ENCODE results near the gene NPLOC4.

NPLOC4 gene

DNA sequence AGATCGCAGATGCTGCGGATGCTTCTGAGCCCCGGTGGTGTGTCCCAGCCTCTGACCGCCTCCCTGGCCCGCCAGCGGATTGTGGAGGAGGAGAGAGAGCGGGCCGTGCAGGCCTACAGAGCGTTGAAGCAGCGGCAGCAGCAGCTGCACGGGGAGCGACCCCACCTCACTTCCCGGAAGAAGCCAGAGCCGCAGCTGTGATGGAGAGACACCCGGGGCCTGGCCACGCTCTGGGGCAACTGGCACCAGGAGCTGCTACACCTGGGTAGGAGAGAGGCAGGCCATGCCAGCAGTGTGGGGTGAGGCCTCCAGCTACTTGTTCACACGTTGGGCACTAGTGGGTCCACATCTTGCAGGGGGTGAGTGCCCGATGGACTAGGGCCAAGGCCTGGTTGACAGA lies 35.6 kb upstream of the NPLOC4 start:
- Mint-ChIP-seq H3K4me3 (no peak overlapping the region), H3K27me3 (no peaks in the 10 kb centered on the region), H3K4me1 (ENCODE audit: low read depth) (peaks cover 19% of the 10 kb centered on the region), H3K27ac (no peak overlapping the region), H3K9me3 (no peaks in the 10 kb centered on the region), H3K36me3 (ENCODE audit: low read depth) (peaks cover 39% of the 10 kb centered on the region)

DNA sequence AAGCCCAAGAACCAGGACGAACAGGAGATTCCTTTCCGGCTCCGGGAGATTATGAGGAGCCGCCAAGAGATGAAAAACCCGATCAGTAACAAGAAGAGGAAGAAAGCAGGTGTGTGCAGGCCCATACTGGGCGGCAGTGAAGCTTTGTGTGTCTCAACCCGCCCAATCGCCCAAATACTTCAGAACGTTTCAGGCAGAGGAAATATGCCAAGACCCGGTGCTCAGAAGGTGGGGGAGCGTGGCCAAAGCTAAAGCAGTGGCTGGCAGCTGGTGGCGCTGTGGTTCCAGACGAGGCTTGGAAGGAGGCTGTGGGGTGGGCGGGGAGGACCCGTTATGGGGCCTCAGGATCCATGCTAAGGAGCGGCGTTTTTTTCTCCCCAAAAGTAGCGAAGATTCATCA lies 30.8 kb upstream of the NPLOC4 start:
- Mint-ChIP-seq H3K36me3 (ENCODE audit: low read depth) (peaks cover 54% of the 10 kb centered on the region), H3K27me3 (no peaks in the 10 kb centered on the region), H3K4me1 (ENCODE audit: low read depth) (peaks cover 44% of the 10 kb centered on the region)

DNA sequence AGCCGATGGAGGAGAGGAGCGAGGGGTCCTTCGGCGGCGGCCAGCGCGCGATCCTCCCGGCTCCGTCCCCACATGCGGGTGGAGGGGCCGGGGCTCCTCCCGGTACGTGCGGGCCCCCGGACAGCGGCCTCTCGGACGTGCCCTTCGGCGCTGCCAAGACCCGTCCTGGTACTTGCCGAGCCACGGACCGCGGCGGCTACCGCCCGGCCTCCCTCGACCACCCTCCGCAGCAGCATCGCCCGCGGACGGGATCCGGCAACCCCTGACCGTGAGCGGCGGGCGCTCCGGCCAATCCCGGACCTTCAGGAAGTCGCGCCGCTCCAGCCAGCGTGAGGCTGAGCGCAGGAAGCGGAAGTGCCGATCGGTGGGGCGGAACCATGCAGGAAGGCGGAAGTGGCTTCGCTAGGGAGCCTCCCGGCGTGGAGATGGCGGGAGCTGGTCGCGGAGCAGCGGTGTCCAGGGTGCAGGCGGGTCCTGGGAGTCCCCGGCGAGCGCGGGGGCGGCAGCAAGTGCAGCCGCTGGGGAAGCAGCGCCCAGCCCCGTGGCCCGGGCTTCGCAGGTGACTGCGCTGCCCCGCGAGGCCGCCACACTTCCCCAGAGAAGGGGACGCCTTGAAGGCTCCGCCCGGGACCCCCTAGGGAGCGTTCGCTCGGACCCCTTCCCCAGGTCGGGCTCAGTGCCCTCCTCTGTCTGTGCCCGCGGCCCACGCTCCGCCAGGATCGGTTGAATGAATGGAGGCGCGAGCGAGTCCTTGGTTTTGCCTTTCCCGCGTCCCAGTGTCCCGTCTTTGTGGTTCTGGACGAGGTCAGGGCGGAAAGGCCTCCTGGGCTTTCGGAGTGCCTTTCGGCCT lies 29.7 kb upstream of the NPLOC4 start, which contains the start of the genes CCDC137 and OXLD1:
CCDC137 (plus strand) TSS at position 396 of the 850 bp plus-strand sequence; CDS start at position 426, 30 bp downstream.
OXLD1 (minus strand) TSS at position 264 of the 850 bp plus-strand sequence; CDS start at position 236, 28 bp downstream.
- Mint-ChIP-seq H3K36me3 (ENCODE audit: low read depth) (peaks cover 44% of the 10 kb centered on the region), H3K4me1 (ENCODE audit: low read depth) (peaks cover 48% of the 10 kb centered on the region), H3K27me3 (no peaks in the 10 kb centered on the region), H3K9me3 (no peaks in the 10 kb centered on the region), H3K4me3 (peak within 1 kb of the TSS; percentile 94), H3K27ac (peak within 1 kb of the TSS; percentile 96)

More for the DNA sequence above, 30.8 kb upstream of the NPLOC4 start:
- Mint-ChIP-seq H3K4me3 (peak overlapping the region; percentile 94), H3K27ac (peak overlapping the region; percentile 92), H3K9me3 (no peaks in the 10 kb centered on the region)

DNA sequence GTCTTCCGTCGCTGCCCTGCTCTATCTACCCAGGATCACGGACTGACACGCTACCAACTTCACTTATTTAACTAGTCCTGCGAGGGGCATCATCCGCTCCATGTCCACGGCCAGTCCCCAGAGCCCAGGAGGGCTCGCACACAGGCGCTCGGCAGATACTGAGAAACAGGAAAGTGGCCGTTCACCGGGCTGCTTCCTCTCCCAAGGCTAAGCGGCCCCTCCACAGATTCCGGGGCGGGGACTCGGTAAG lies 29.1 kb upstream of the NPLOC4 start:
- no peaks in the 10 kb centered on the region for H3K9me3 Mint-ChIP-seq
- H3K27ac Mint-ChIP-seq: peak overlapping the region; percentile 96
- peak overlapping the region; percentile 94 for H3K4me3 Mint-ChIP-seq
- no peaks in the 10 kb centered on the region for H3K27me3 Mint-ChIP-seq
- peaks cover 48% of the 10 kb centered on the region for H3K4me1 Mint-ChIP-seq (ENCODE audit: low read depth)
- H3K36me3 Mint-ChIP-seq (ENCODE audit: low read depth): peaks cover 39% of the 10 kb centered on the region

DNA sequence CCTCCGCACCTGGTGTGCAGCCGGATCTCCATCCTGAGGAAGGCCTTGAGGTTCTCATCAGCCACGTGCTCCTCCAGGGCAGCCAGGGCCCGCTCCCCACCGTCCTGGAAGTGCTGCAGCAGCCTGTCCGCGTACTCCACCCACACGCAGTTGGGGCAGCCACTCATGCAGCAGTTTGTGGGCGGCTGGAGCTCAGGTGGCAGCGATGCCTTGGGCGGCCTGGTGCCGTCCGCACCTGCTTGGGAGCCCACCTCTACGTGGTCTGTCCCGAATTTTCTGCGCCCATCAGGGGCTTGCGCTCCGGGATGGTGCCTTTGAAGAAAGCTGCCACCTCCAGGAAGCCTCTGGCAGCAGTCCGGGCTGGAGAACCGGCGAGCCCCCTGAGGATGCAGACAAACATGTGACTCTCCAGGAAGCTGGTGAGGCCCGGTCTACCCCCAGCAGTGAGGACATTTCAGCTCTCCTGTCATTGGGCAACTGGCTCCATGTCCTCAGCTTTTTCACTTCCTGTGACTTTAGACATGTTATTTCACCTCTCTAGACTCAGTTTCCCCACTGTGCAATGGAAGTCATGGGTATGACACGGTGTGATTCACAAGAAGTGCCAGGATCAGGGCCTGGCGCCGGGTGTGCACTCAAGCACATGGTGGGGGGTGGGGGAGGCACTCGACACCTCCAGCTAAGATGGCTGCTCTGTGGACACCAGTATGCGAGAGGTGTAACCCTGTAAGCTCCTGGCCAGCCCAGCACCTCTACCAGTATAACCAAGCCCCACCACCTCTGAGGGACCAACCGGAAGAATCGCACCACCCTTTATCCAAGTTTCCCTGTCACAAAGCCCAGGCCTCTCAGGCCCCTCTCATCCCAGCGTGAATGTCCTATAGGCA lies 28.5 kb upstream of the NPLOC4 start:
- Mint-ChIP-seq H3K9me3 (no peaks in the 10 kb centered on the region), H3K27me3 (no peaks in the 10 kb centered on the region), H3K36me3 (ENCODE audit: low read depth) (peaks cover 37% of the 10 kb centered on the region), H3K4me1 (ENCODE audit: low read depth) (peaks cover 48% of the 10 kb centered on the region), H3K4me3 (peak overlapping the region; percentile 94), H3K27ac (peak overlapping the region; percentile 96)

DNA sequence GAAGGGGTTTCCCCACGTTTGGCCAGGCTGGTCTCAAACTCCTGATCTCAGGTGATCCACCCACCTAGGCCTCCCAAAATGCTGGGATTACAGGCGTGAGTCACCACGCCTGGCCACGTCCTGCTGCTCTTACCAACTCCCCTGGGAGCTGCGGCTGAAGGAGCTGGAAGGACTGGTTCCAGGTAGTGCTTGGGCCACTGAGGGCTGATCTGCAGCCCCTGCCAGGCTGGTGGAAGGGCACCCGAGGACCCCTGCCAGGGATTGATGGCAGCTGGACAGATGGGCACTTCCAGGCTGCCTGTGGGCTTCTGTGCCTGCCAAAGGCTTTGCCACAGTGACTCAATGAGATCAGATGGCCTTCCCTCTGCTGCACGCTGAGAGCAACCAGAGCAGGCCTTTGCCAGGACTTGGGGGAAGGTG lies 27.1 kb upstream of the NPLOC4 start:
- peak overlapping the region; percentile 48 for H3K4me3 Mint-ChIP-seq
- H3K4me1 Mint-ChIP-seq (ENCODE audit: low read depth): peaks cover 44% of the 10 kb centered on the region
- no peaks in the 10 kb centered on the region for H3K9me3 Mint-ChIP-seq
- H3K36me3 Mint-ChIP-seq (ENCODE audit: low read depth): peaks cover 33% of the 10 kb centered on the region
- H3K27me3 Mint-ChIP-seq: no peaks in the 10 kb centered on the region
- peak overlapping the region; percentile 70 for H3K27ac Mint-ChIP-seq

DNA sequence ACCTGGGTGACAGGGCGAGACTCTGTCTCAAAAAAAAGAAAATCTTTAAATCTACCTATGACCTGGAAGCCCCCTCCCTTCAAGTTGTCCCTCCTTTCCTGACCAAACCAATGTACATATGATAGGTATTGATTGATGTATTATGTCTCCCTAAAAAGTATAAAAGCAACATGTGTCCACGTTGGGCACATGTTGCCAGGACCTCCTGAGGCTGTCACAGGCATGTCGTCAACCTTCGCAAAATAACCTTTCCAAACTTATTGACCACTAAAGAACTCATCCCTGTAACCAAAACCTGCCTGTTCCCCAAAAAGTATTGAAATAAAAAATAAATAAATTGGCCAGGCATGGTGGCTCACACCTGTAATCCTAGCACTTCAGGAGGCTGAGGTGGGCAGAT lies 25.1 kb upstream of the NPLOC4 start:
- H3K9me3 Mint-ChIP-seq: no peaks in the 10 kb centered on the region
- H3K27ac Mint-ChIP-seq: no peak overlapping the region
- no peaks in the 10 kb centered on the region for H3K27me3 Mint-ChIP-seq
- peaks cover 21% of the 10 kb centered on the region for H3K36me3 Mint-ChIP-seq (ENCODE audit: low read depth)
- no peak overlapping the region for H3K4me3 Mint-ChIP-seq
- peaks cover 35% of the 10 kb centered on the region for H3K4me1 Mint-ChIP-seq (ENCODE audit: low read depth)

DNA sequence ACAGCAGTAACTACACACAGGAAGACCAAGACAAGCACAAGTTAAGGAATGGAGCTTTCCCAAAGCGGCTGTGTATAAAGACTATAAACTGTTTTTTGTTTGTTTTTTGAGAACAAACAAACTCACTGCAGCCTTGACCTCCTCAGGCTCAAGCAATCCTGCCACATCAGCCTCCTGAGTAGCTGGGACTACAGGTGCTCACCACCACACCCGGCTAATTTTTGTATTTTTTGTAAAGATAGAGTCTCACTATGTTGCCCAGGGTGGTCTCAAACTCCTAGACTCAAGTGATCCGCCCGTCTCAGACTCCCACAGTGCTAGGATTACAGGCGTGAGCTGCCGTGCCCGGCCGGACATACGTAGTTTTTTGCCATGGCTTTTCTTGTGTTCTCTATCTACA lies 23.5 kb upstream of the NPLOC4 start:
- H3K4me1 Mint-ChIP-seq (ENCODE audit: low read depth): peaks cover 30% of the 10 kb centered on the region
- no peak overlapping the region for H3K27ac Mint-ChIP-seq
- H3K9me3 Mint-ChIP-seq: no peaks in the 10 kb centered on the region
- H3K27me3 Mint-ChIP-seq: no peaks in the 10 kb centered on the region
- peaks cover 14% of the 10 kb centered on the region for H3K36me3 Mint-ChIP-seq (ENCODE audit: low read depth)
- H3K4me3 Mint-ChIP-seq: no peak overlapping the region

DNA sequence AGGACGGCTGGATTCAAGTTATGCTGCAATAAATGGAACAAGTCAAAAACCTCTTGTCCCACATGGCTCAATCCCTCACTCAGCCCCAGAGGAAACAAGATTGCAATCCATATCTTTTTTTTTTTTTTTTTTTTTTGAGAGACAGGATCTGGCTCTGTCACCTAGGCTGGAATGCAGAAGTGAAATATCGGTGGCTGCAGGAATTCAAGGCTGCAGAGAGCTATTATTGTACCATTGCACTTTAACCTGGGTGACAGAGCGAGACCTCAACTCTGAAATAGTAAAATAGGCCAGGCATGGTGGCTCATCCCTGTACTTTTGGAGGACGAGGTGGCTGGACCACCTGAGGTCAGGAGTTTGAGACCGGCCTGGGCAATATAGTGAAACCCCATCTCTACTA lies 22.1 kb upstream of the NPLOC4 start:
- H3K4me1 Mint-ChIP-seq (ENCODE audit: low read depth): peaks cover 19% of the 10 kb centered on the region
- H3K9me3 Mint-ChIP-seq: no peaks in the 10 kb centered on the region
- peaks cover under 1% of the 10 kb centered on the region for H3K36me3 Mint-ChIP-seq (ENCODE audit: low read depth)
- no peak overlapping the region for H3K27ac Mint-ChIP-seq
- no peaks in the 10 kb centered on the region for H3K27me3 Mint-ChIP-seq
- no peak overlapping the region for H3K4me3 Mint-ChIP-seq

DNA sequence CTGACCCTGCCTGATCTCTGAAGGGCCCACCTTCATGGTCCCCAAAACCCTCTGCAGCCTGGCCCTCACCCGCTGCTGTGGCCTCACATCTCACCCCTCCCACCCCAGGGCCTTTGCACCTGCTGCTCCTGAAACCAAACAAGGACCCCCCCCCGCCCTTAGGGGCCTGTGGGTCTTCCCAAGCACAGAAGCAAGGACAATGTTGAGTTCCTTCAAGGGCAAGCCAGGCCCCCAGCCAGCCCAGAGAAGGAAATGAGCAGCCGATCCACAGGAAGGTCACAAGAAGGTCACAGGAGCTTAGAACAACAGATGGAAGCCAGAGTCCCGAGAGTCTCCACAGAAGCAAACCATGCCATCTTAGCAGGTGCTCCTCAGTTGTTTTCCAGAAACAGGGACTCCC lies 19.9 kb upstream of the NPLOC4 start:
- H3K4me3 Mint-ChIP-seq: no peak overlapping the region
- H3K4me1 Mint-ChIP-seq (ENCODE audit: low read depth): peaks cover 18% of the 10 kb centered on the region
- H3K36me3 Mint-ChIP-seq (ENCODE audit: low read depth): no peaks in the 10 kb centered on the region
- no peak overlapping the region for H3K27ac Mint-ChIP-seq
- H3K27me3 Mint-ChIP-seq: peaks cover 2% of the 10 kb centered on the region
- no peaks in the 10 kb centered on the region for H3K9me3 Mint-ChIP-seq

DNA sequence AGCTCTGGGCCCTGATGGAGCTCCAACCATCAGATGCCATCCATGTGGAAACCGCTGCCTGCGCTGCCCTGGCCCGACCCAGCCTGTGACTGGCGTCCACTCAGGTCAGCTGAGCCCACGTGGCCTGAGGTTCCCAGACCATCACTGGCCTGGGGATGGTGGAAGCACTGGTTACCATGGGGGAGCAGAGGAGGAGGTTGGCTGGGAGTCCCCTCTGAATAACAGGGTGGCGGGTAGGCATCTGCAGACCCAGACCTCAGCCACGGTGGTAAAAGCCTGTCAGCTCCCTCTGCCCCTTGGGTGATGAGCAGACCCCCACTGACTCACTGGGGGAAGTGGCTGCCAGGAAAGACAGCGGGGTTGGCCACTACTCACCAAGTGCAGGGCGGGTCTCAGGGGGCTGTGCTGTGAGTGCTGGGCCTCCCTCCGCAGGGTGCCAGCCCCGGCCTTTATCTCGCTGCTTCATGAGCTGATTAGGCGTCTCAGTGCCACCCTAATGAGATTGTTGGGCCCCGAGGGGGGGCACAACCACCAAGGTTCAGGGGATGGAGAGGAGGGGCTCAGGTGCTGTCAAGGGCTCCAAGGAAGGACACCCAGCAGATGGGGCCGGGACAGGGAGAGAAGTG lies 19.3 kb upstream of the NPLOC4 start, which contains the start of gene PDE6G:
PDE6G (minus strand) TSS at position 425 of the 626 bp plus-strand sequence. CDS start 3,237 bp downstream, outside the sequence.
- H3K27me3 Mint-ChIP-seq: peaks cover 4% of the 10 kb centered on the region
- H3K4me3 Mint-ChIP-seq: no peak within 1 kb of the TSS

DNA sequence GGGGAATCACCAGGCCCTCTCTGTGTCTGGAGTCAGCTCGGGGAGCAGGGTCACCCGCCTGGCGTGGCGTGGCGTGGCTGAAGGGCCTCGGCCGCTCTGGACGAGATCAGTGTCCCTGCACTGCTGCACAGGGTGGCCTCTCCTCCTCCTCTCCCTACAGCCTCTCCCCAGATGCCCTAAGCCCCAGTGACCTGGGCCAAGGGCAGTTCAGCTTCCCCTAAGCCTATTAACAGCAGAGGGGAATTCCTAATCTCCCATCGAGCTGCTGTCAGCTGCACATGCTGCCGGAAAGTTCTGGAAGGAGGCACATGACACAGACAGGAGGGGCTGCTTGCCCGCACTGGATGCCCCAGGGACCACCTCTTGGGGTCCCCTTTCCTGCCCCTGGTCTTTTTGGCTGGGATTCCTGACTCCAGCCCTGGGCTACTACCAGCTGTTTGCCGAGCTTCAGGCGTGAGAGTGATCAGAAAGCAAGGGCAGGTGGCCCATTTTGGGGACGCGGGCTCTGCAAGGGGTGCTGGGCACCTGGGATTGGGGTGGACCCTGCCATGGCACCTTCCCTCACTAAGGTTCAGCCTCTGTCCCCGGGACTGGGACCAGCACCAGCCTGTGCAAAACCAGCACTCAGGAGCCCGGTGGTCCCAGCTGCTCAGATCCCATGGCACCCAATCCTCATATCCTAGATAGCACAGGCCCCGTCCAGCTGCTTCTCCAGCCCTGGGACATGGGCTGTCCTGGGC lies 18.6 kb upstream of the NPLOC4 start:
- peaks cover 4% of the 10 kb centered on the region for H3K27me3 Mint-ChIP-seq
- H3K27ac Mint-ChIP-seq: no peak overlapping the region
- no peaks in the 10 kb centered on the region for H3K36me3 Mint-ChIP-seq (ENCODE audit: low read depth)
- H3K4me3 Mint-ChIP-seq: no peak overlapping the region
- no peaks in the 10 kb centered on the region for H3K9me3 Mint-ChIP-seq
- H3K4me1 Mint-ChIP-seq (ENCODE audit: low read depth): peaks cover 18% of the 10 kb centered on the region

More for the DNA sequence above, 19.3 kb upstream of the NPLOC4 start, which contains the start of gene PDE6G:
- Mint-ChIP-seq H3K4me1 (ENCODE audit: low read depth) (peaks cover 18% of the 10 kb centered on the region), H3K36me3 (ENCODE audit: low read depth) (no peaks in the 10 kb centered on the region), H3K27ac (no peak within 1 kb of the TSS), H3K9me3 (no peaks in the 10 kb centered on the region)

DNA sequence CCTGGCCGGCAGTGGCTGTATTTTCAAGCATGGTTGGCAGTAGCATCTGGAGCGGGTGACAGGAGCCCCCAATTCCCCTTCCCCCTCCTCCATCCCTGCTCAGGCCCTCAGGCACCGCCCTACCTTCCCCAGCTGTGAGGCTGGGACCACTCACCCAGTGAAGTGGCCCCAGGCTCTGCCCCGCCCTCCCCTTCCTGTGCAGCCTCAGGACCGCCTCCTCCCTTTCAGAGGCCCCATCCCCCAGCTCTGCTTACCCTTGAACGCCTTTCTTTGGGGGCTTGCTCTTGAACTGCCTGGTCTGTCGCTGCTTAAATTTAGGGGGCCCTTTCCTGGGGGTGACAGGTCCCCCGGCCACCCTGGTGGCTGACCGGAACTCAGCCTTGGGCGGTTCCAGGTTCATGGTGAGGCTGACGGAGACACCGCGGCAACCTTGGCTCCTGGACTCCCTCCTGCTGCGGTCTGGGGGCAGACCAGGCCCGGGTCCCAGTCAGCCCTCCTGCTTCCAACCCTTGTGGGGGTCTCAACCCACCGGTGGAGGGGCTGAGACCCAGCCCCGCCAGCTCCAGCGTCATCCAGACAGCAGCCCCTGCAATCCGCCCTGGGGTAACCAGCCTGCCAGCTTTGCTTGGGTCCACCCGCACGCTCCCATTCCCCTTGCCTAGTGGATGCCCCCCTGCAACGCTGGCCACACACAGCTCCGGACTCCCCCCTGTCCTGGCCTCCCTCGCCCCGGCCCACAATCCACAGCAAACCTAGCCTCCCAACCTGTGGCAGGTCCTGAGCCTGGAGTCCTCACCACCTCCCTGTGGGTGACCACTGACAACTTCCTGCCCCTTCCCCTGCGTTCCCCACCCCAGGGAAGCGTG lies 16.2 kb upstream of the NPLOC4 start:
- Mint-ChIP-seq H3K4me3 (peak overlapping the region; percentile 77), H3K9me3 (no peaks in the 10 kb centered on the region), H3K27me3 (peaks cover 14% of the 10 kb centered on the region), H3K27ac (peak overlapping the region; percentile 16), H3K36me3 (ENCODE audit: low read depth) (no peaks in the 10 kb centered on the region), H3K4me1 (ENCODE audit: low read depth) (peaks cover 18% of the 10 kb centered on the region)
